T-helper 22 cell (primary cell): ENCODE results near the gene C17orf114.

ENCODE experiments used
- DNase-seq: peaks from one replicate; pipeline ENCODE4 v3.0.0-alpha.2; 2020; ENCODE audit warnings: low read depth

Gene C17orf114

GRCh38 chr17:4788159-4788806 is 13.8 kb downstream of the C17orf114 start:
- DNase-seq = no peak

GRCh38 chr17:4786516-4786915 is 15.6 kb downstream of the C17orf114 start:
- no peak for DNase-seq

GRCh38 chr17:4786106-4786511 is 16.0 kb downstream of the C17orf114 start, which contains the start of gene VMO1:
Gene VMO1, minus strand, starts transcription at chr17:4786364. Its CDS starts 12 bp downstream, at chr17:4786352.
- DNase-seq = no peak

GRCh38 chr17:4785311-4786105 is 16.6 kb downstream of the C17orf114 start:
- DNase-seq = no peak

- no peak for DNase-seq
These were observed 19.5 kb downstream of the C17orf114 start for GRCh38 chr17:4782652-4783051.

GRCh38 chr17:4780325-4780955 is 21.7 kb downstream of the C17orf114 start:
- DNase-seq = no peak

- DNase-seq = no peak
These were observed 24.0 kb downstream of the C17orf114 start for GRCh38 chr17:4777969-4778760.

GRCh38 chr17:4772235-4772613 is 29.9 kb downstream of the C17orf114 start:
- DNase-seq = no peak

- DNase-seq = no peak
These were observed 30.5 kb downstream of the C17orf114 start, which contains the start of gene TM4SF5 for GRCh38 chr17:4771519-4772234. Gene TM4SF5, plus strand, starts transcription at chr17:4771886. Its CDS starts 37 bp downstream, at chr17:4771923.

GRCh38 chr17:4769628-4770027 is 32.5 kb downstream of the C17orf114 start:
- DNase-seq = no peak

- DNase-seq = no peak
These were observed 33.8 kb downstream of the C17orf114 start for GRCh38 chr17:4768298-4768697.

GRCh38 chr17:4766723-4767122 is 35.4 kb downstream of the C17orf114 start:
- DNase-seq = no peak

GRCh38 chr17:4766201-4766600 is 35.9 kb downstream of the C17orf114 start:
- no peak for DNase-seq

GRCh38 chr17:4764595-4764994 is 37.5 kb downstream of the C17orf114 start:
- DNase-seq = no peak

GRCh38 chr17:4759776-4760236 is 42.3 kb downstream of the C17orf114 start:
- DNase-seq = no peak

GRCh38 chr17:4753392-4753791 is 48.7 kb downstream of the C17orf114 start:
- DNase-seq = no peak

GRCh38 chr17:4751932-4752331 is 50.2 kb downstream of the C17orf114 start:
- no peak for DNase-seq
